K562 (cell line): ENCODE results near the gene RHBDD1. TPM values are rescaled to one million over a fixed set of nuclear protein-coding genes. Genes with fewer than 3 reads are reported as not detected.

Experiments
- ATAC-seq: fragments of 200-7000 bp; cut with Tn5 transposase; 3 replicates; pipeline ENCODE4 v1.9.1; 2020; ENCODE audit warnings: moderate library complexity
- BruUV-seq: library from RNA; stranded (reverse); fragments of 400-500 nt; replicated peaks from 2 replicates; lab custom pipeline; 2021; lab: Mats Ljungman, UMichigan
- CTCF ChIA-PET: fragments of 300-600 bp; formaldehyde crosslinking; extraction: SDS; loops from one replicate; lab custom pipeline; 2021; ENCODE audit warnings: low intra/inter-chr PET ratio; lab: Yijun Ruan, JAX
- POLR2A ChIA-PET: fragments of 300-600, 350-650 bp; sonication (Branson Sonifier 250); formaldehyde crosslinking; extraction: SDS; loops from one replicate; lab custom pipeline; 2021; ENCODE audit warnings: antibody characterized with exemption, inconsistent platforms; lab: Yijun Ruan, JAX
- DNase-seq, 4 experiments: peaks; one replicate each; pipeline versions ENCODE4 v3.0.0 to v3.0.0-alpha.2; 2011 to 2018; ENCODE audit warnings: low spot score in 3 of 4, mixed read lengths in 3 of 4; ENCODE audit errors: extremely low read depth in 1 of 4
- FAIRE-seq: peaks from 2 replicates; lab custom pipeline; 2011; peaks lifted over from hg19 to GRCh38; lab: Jason Lieb, UNC
- H2AFZ ChIP-seq: 2 replicates; pipeline ENCODE4 v1.6.0; 2011; ENCODE audit warnings: low read depth, low read length, control low read depth, inconsistent platforms
- H3K27ac ChIP-seq: fragments of 200-600 bp; 3 replicates; pipeline ENCODE4 v1.8.0; 2011; ENCODE audit warnings: low read depth, mild to moderate bottlenecking, control low read depth, inconsistent platforms, low read length, moderate library complexity, mixed read lengths; ENCODE audit errors: extremely low read depth
- H3K27me3 ChIP-seq, 2 experiments: fragments of 300-600 bp in 1 of 2; 2 replicates in 1 of 2; 3 replicates in 1 of 2; pipeline versions ENCODE4 v1.6.0 to v1.8.0; 2011; ENCODE audit warnings: inconsistent platforms in 2 of 2, low read length in 2 of 2, mild to moderate bottlenecking in 1 of 2, mixed read lengths in 1 of 2, moderate library complexity in 1 of 2; ENCODE audit not compliant: control insufficient read depth in 2 of 2, insufficient read depth in 2 of 2
- H3K36me3 ChIP-seq: fragments of 300-600 bp; 3 replicates; pipeline ENCODE4 v1.8.0; 2011; ENCODE audit warnings: mild to moderate bottlenecking, low read length, inconsistent platforms; ENCODE audit not compliant: control insufficient read depth, insufficient read depth
- H3K4me1 ChIP-seq, 2 experiments: fragments of 200-600 bp in 1 of 2; replicated peaks in 1 of 2; 2 replicates in 1 of 2; 3 replicates in 1 of 2; pipeline versions ENCODE4 v1.5.1 to v1.8.0; 2011; ENCODE audit warnings: inconsistent platforms in 2 of 2, low read length in 2 of 2, mild to moderate bottlenecking in 1 of 2, mixed read lengths in 1 of 2, moderate library complexity in 1 of 2; ENCODE audit not compliant: control insufficient read depth in 2 of 2, insufficient read depth in 2 of 2
- H3K4me2 ChIP-seq: 2 replicates; pipeline ENCODE4 v1.6.1; 2011; ENCODE audit warnings: low read length, control low read depth, inconsistent platforms, mixed read lengths; ENCODE audit not compliant: insufficient read depth
- H3K4me3 ChIP-seq: fragments of 200-600 bp; sonication (generic), shearing (Covaris generic); 2 replicates; pipeline ENCODE4 v1.5.1; 2016; ENCODE audit warnings: control low read depth, inconsistent platforms
- H3K79me2 ChIP-seq: fragments of 200-600 bp; 3 replicates; pipeline ENCODE4 v1.8.0; 2011; ENCODE audit warnings: low read length, inconsistent platforms; ENCODE audit not compliant: control insufficient read depth, insufficient read depth
- H3K9ac ChIP-seq, 2 experiments: 2 replicates each; pipeline versions ENCODE4 v1.6.0 to v1.6.1; 2011; ENCODE audit warnings: low read depth in 2 of 2, low read length in 2 of 2, control low read depth in 1 of 2, inconsistent platforms in 1 of 2, mild to moderate bottlenecking in 1 of 2, mixed read lengths in 1 of 2; ENCODE audit not compliant: insufficient read depth in 1 of 2
- H3K9me1 ChIP-seq: one replicate; pipeline ENCODE4 v1.6.0; 2011; ENCODE audit warnings: inconsistent platforms, mild to moderate bottlenecking, low read length, moderate library complexity; ENCODE audit not compliant: control insufficient read depth, insufficient read depth
- H3K9me3 ChIP-seq: replicated peaks from 2 replicates; pipeline ENCODE4 v1.5.1; 2011; ENCODE audit warnings: low read depth, low read length, inconsistent platforms; ENCODE audit not compliant: control insufficient read depth, insufficient read depth
- H4K20me1 ChIP-seq: replicated peaks from 2 replicates; pipeline ENCODE4 v1.6.1; 2011; ENCODE audit warnings: low read length, inconsistent platforms, mixed read lengths; ENCODE audit not compliant: control insufficient read depth, insufficient read depth
- CAMTA2 ChIP-seq: fragments of 250-450 bp; sonication (Bioruptor Pico); conservative IDR thresholded peaks from 2 replicates; pipeline ENCODE4 v1.5.1; 2022
- HBP1 ChIP-seq: fragments of 450-650 bp; formaldehyde crosslinking; IDR thresholded peaks from 2 replicates; pipeline ENCODE4 v1.4.0; 2022; ENCODE audit warnings: missing genetic modification characterization
- ILF3 ChIP-seq: fragments of 450-650 bp; IDR thresholded peaks from 2 replicates; pipeline ENCODE4 v1.6.1; 2018; ENCODE audit warnings: antibody characterized with exemption, mild to moderate bottlenecking, moderate library complexity, borderline replicate concordance
- NFE2L1 ChIP-seq: fragments of 450-650 bp; IDR thresholded peaks from 2 replicates; pipeline ENCODE4 v1.6.1; 2016; ENCODE audit warnings: missing genetic modification characterization, low read depth, mild to moderate bottlenecking, missing compliant biosample characterization, moderate library complexity, borderline replicate concordance
- TRIM24 ChIP-seq, 2 experiments: fragments of 450-650 bp; IDR thresholded peaks; 2 replicates each; pipeline ENCODE4 v1.6.1; 2016
- in situ Hi-C: fragments of 300-500 bp; cut with MboI; formaldehyde crosslinking; loops from 4 replicates; pipeline ENCODE4 v1.15.0; 2018; ENCODE audit warnings: inconsistent platforms, mixed read lengths
- intact Hi-C: fragments of 100-400 bp; cut with micrococcal nuclease; formaldehyde crosslinking; loops from 2 replicates; pipeline ENCODE4 v1.14.2; 2022
- polyA plus RNA-seq, 8 experiments: library from polyadenylated mRNA; depleted of rRNA in 4 of 8; stranded (reverse) in 5 of 8; unstranded in 3 of 8; fragments of >200 nt; fragmentation: Nextera tagmentation in 2 of 8; fragmentation: Illumina TruSeq in 1 of 8; extraction: Ambion mirVana in 2 of 8; extraction: Trizol in 1 of 8; gene quantifications; 2 replicates each; pipeline versions ENCODE4 v1.2.1 to v1.2.3, GENCODE V29; 2011 to 2014; ENCODE audit warnings: inconsistent platforms in 1 of 8, missing spikeins in 1 of 8
- total RNA-seq, 7 experiments: library from RNA; depleted of rRNA in 6 of 7; stranded (reverse); fragments of >200 nt in 6 of 7; fragmentation: Illumina TruSeq in 2 of 7; extraction: Trizol in 2 of 7; gene quantifications; 2 replicates each; pipeline versions ENCODE4 v1.2.1 to v1.2.3, GENCODE V29; 2011 to 2021; ENCODE audit warnings: low replicate concordance in 1 of 7

Gene RHBDD1
- total and polyA plus RNA-seq, 9 of the 15 experiments (the other 6 are each of a cell fraction or from before 2014, with no cell fraction given), result 4.8 to 34.8 (median 15.6) TPM

- ATAC-seq (no peak), FAIRE-seq (no peak), DNase-seq (no peak)
- in situ Hi-C loops, result no loop called here
- CTCF ChIA-PET, result no interaction called here
- Histone ChIP-seq H3K4me1 (no peaks in the 10 kb centered on the region), H3K9ac (no peak overlapping the region), H3K9me1 (no peaks in the 10 kb centered on the region), H3K27me3 (no peaks in the 10 kb centered on the region), H3K9me3 (no peaks in the 10 kb centered on the region), H4K20me1 (no peaks in the 10 kb centered on the region), H3K4me2 (no peak overlapping the region), H2AFZ (no peak overlapping the region), H3K27ac (no peak overlapping the region), H3K4me3 (no peak overlapping the region), H3K36me3 (peaks cover 17% of the 10 kb centered on the region; the same call in 1 of the 3 replicates), H3K79me2 (no peaks in the 10 kb centered on the region)
- intact Hi-C loops, result no loop called here
- TF ChIP-seq ILF3, result no peak
- no peak for TF ChIP-seq NFE2L1 (tag)
- no peak for TF ChIP-seq CAMTA2 (CRISPR knock-in tag)
- TF ChIP-seq TRIM24 (IDR thresholded peaks at IDR 0.05), result no peak
- no peak for TF ChIP-seq HBP1 (CRISPR knock-in tag)
- POLR2A ChIA-PET, result interaction anchor here (1.0 kb wide), 1 partner anchor 12 kb away, joined by 3 read pairs; no protein-coding TSS in a partner anchor
- no TSS peak for BruUV-seq
Observed at GRCh38 chr2:226913641-226914040, 77.8 kb downstream of the RHBDD1 start.
